ENCODE results near the gene RPL19.

GRCh38 chr17:39225959-39226683 lies 26.0 kb downstream of the RPL19 start:
- TF ChIP-seq CTCF (IDR thresholded peaks at IDR 0.05), result no peak
- no peak for TF ChIP-seq POLR2A (IDR thresholded peaks at IDR 0.05)

Data from lower leg skin (tissue), 3 donors.